Stromal cell of bone marrow (primary cell): ENCODE results near the gene GPR150.
"Not testable (repeated sequence)": the region's sequence is repeated elsewhere in the genome, so short reads cannot be mapped to it uniquely, and the experiment has no call there.

ENCODE experiments used
- DNase-seq: peaks from one replicate; pipeline ENCODE4 v3.0.0-alpha.2; 2012; ENCODE audit warnings: low read depth

GPR150 gene

GRCh38 chr5:95624368-95624767 is 4.5 kb downstream of the GPR150 start:
- no peak for DNase-seq

DNA sequence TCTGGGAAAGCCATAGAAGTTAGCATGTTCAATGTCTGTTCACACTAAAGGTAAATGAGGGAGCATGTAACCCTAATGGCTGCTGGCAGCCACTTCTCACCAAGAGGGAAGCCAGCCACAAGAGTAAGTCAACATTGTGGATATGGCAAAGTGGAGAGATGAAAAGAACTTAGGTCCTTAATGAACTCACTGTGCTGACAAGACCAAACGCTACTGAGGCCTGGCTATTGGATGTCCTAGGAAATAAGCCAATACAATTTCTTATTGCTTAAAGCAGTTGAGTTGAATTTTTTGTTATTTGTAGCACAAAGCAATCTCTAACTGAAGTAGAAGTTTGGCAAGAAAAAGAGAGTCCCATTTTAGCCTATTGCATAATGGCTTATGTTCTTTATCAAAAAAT is 6.8 kb downstream of the GPR150 start:
- no peak for DNase-seq

DNA sequence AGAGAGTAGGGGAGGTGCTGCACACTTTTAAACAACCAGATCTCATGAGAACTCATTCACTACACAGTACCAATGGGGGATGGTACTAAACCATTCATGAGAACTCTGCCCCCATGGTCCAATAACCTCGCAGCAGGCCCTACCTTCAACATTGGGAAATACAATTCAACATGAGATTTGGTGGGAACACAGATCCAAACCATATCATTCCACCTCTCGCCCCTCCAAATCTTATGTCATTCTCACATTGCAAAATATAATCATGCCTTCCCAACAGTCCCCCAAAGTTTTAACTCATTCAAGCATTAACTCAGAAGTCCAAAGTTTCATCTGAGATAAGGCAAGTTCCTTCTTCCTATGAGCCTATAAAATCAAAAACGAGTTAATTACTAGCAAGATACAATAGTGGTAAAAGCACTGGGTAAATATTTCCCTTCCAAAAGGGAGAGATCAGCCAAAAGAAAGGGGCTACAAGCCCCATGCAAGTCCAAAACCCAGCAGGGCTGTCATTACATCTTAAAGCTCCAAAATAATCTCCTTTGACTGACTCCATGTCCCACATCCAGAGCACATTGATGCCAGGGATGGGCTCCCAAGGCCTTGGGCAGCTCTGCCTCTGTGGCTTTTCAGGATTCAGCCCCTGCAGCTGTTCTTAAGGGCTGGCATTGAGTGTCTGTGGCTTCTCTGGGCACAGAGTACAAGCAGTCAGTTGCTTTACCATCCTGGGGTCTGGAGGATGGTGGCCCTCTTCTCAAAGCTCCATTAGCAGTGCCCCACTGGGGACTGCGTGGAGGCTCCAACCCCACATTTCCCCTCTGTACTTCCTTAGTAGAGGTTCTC is 8.3 kb downstream of the GPR150 start:
- no peak for DNase-seq

DNA sequence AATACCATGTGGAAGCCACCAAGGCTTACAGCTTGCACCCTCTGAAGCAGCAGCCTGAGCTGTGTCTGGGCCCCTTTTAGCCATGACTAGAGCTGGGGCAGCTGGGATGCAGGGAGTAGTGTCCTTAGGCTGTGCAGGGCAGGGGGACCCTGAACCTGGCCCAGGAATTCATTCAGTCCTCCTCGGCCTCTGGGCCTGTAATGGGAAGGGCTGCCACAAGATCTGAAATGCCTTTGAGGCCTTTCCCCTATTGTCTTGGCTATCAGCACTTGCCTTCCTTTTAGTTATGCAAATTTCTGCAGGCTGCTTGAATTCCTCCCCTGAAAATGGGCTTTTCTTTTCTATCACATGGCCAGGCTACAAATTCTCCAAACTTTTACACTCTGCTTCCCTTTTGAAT is 9.0 kb downstream of the GPR150 start:
- no peak for DNase-seq

- no peak for DNase-seq
These were observed 10.6 kb downstream of the GPR150 start for GRCh38 chr5:95630394-95630917.

DNA sequence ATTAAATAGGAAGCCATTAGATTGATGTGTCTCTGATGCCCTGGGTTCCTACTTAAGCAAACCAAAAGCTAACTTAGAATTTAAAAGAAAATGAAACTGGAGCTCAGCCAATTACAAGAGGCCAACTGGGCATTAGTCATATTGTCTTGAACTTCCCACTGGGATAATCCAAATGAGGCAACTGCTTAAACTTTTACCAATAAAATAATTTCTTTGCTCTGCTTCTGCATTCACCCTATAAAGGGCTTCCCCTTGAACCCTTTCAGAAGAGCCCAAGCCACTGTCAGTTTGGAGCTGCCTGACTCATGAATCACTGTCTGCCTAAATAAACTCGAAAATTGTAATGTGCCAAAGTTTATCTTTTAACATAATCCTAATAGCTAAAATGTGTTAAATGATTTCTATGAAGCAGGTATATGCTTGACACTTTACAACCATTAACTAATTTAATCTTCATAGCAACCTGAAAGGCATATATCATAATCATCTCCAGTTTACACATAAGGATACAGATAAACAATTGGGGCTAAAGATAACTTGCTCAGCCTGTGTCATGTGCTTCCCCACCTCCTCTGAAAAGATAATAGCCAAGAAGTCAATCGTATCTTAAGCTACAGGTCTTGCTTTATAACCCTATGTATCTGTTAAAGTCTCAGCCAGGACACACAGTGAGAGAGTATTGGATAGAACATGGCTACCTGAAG is 11.5 kb downstream of the GPR150 start:
- peak; percentile 82 for DNase-seq

- peak; percentile 73 for DNase-seq
These were observed 12.2 kb downstream of the GPR150 start for GRCh38 chr5:95631991-95632675.

GRCh38 chr5:95632942-95633341 is 13.1 kb downstream of the GPR150 start:
- DNase-seq: not testable (repeated sequence)

DNA sequence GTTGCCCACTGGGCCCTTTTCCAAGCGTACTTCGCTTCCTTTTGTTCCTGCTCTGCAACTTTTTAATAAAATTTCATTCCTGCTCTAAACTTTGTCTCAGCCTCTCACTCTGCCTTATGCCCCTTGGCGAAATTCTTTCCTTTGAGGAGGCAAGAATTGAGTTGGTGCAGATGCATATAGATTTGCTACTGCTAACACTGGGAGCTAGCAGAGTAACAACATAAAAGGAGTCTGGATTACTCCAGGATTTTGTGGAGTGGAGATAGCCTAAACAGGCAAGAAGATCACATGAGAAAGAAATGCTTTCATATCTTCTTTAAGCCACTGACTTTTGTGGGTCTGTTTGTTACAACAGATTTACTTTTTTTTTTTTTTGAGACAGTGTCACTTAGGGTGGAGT is 13.8 kb downstream of the GPR150 start:
- no peak for DNase-seq

- no peak for DNase-seq
These were observed 14.2 kb downstream of the GPR150 start for GRCh38 chr5:95634081-95634480.

GRCh38 chr5:95638632-95639031 is 18.7 kb downstream of the GPR150 start:
- no peak for DNase-seq

DNA sequence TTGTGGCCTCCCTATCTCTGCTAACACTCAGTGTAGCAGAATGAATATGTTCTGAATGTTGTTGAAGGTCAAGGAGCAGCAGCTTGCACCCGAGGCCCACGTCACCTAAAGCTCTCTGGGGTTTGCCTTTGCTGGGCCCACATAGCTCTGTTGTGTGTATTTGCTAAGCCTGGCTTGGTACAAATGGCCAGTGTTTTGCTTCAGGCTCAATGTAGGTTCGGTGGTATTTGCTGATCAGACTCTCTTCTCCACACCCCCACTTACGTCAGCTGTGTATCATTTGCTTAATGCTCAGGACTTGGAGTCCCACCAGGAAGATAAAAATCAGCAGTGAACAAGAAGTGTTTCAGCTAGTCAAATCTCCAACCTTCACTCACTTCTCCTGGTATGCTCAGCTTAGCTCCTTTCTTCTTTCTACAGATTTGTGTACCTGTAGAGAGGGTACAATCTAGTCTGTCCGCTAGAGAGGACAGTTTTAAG is 21.9 kb downstream of the GPR150 start:
- no peak for DNase-seq

GRCh38 chr5:95643152-95643551 is 23.3 kb downstream of the GPR150 start:
- DNase-seq: no peak

- DNase-seq: peak; percentile 50
These were observed 24.6 kb downstream of the GPR150 start for GRCh38 chr5:95644351-95645042.

DNA sequence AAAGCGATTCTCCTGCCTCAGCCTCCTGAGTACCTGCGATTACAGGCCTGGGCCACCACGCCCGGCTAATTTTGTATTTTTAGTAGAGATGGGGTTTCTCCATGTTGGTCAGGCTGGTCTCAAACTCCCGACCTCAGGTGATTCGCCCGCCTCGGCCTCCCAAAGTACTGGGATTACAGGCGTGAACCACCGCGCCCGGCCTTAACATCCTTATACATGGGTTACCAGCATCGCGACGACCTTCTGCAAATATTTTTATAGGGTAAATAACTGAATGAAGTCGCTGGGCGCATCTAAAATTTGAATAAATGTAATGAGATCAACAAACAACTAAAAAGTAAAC is 26.3 kb downstream of the GPR150 start:
- DNase-seq: not testable (repeated sequence)

DNA sequence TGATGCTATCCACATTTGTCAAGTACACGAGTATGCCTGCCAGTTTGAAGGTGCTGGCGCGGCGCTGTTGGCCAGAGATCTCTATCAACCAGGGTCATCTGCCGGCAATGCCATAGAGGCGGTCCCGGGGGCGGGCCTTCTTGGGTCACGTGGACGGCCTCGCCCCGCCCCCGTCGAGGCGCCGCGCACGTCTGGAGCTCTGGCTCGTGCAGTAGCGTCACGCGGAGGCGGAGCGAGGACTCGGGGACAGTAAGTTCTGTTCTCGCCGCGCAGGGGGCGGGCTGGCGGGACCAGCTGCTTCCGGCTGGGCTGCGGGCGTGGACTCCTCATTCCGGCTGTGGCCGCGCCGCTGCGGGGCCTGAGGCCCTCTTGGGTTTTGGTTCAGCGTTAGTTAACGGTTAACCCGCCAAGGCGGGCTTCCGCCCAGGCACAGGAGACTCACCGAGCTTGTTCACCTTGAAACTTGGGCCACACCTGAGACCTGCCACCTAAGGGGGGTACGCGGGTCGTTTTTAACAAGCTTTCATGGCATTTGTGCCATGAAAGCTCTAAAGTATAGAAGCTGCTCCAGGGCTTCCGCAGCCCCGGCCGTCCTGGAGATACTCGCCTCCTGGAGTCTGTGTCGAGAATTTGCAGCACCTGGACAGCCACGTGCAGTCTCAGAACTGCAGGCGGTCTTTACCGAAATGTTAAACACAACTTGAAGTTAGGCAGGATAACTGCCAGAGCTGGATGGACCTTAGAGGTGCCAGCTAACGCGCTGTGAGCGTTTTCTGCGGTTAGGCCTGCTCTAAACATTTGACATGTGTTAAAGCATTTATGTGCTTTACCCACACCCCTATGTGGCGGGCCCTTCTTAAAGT is 26.9 kb downstream of the GPR150 start, which contains the start of gene RFESD:
Gene RFESD, plus strand, starts transcription at position 209 of the 863 bp plus-strand sequence. CDS start 5,495 bp downstream, outside the sequence.
- DNase-seq: peak; percentile 91

- DNase-seq: no peak
These were observed 28.3 kb downstream of the GPR150 start for GRCh38 chr5:95647886-95648860.

- no peak for DNase-seq
These were observed 29.4 kb downstream of the GPR150 start for GRCh38 chr5:95649274-95649673.

GRCh38 chr5:95649842-95650620 is 30.1 kb downstream of the GPR150 start:
- DNase-seq: no peak
